ENCODE data around the gene KCTD7.

DNA sequence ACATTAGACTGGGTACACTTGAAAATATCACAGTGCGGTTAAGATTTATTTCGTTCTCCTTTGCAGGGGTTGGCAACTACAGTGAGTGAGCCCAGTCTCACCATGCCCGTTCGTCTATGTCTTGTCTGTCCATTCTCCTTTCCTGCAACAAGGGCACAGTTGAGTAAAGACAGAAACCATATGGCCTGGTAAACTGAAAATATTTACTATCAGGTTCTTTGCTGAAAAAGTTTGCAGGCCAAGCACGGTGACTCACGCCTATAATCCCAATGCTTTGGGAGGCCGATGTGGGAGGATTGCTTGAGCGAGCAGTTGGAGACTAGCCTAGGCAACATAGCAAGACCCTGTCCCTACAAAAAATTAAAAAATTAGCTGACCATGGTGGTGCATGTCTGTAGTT is 11.4 kb upstream of the KCTD7 start:
- TF ChIP-seq, protein P1, sequence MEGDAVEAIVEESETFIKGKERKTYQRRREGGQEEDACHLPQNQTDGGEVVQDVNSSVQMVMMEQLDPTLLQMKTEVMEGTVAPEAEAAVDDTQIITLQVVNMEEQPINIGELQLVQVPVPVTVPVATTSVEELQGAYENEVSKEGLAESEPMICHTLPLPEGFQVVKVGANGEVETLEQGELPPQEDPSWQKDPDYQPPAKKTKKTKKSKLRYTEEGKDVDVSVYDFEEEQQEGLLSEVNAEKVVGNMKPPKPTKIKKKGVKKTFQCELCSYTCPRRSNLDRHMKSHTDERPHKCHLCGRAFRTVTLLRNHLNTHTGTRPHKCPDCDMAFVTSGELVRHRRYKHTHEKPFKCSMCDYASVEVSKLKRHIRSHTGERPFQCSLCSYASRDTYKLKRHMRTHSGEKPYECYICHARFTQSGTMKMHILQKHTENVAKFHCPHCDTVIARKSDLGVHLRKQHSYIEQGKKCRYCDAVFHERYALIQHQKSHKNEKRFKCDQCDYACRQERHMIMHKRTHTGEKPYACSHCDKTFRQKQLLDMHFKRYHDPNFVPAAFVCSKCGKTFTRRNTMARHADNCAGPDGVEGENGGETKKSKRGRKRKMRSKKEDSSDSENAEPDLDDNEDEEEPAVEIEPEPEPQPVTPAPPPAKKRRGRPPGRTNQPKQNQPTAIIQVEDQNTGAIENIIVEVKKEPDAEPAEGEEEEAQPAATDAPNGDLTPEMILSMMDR (IDR thresholded peaks at IDR 0.05) = no peak
- peak; percentile 90 to 97 (median 94) for TF ChIP-seq POLR2AphosphoS5 (IDR thresholded peaks at IDR 0.05)

All from sigmoid colon (tissue), 4 donors.